WTC11 (cell line): ENCODE data around the gene CORO7. TPM values are rescaled to one million over a fixed set of nuclear protein-coding genes. Genes with fewer than 3 reads are reported as not detected.

Experiments used
- ATAC-seq: fragments of 200-7000 bp; cut with Tn5 transposase; 2 replicates; pipeline ENCODE4 v1.10.0; 2021; ENCODE audit warnings: mild to moderate bottlenecking, moderate library complexity
- CTCF ChIA-PET: fragments of 300-600 bp; sonication (Branson Sonifier 250); formaldehyde crosslinking; loops from one replicate; lab custom pipeline; 2021; ENCODE audit warnings: antibody characterized with exemption; lab: Charles Lee
- POLR2A ChIA-PET: fragments of 350-600 bp; sonication (Branson Sonifier 250); formaldehyde crosslinking; loops from one replicate; lab custom pipeline; 2021; ENCODE audit warnings: antibody characterized with exemption; lab: Charles Lee
- DNase-seq: peaks from one replicate; pipeline ENCODE4 v3.0.0; 2021; ENCODE audit warnings: low spot score
- H3K27ac Mint-ChIP-seq: 2 replicates; pipeline ENCODE4 v1.8.0; 2021; ENCODE audit warnings: mixed read lengths
- H3K27me3 Mint-ChIP-seq: 2 replicates; pipeline ENCODE4 v1.8.0; 2021; ENCODE audit warnings: low read depth, mild to moderate bottlenecking, moderate library complexity, mixed read lengths
- H3K36me3 Mint-ChIP-seq: 2 replicates; pipeline ENCODE4 v1.8.0; 2021; ENCODE audit warnings: mixed read lengths
- H3K4me1 Mint-ChIP-seq: 2 replicates; pipeline ENCODE4 v1.8.0; 2022; ENCODE audit warnings: mixed read lengths
- H3K4me3 Mint-ChIP-seq: 2 replicates; pipeline ENCODE4 v1.8.0; 2021; ENCODE audit warnings: mild to moderate bottlenecking, moderate library complexity, mixed read lengths
- H3K9me3 Mint-ChIP-seq: 2 replicates; pipeline ENCODE4 v1.8.0; 2021; ENCODE audit warnings: mixed read lengths
- ARID4B ChIP-seq: sonication (generic); formaldehyde crosslinking; IDR thresholded peaks from 2 replicates; pipeline ENCODE4 v1.8.0; 2023; ENCODE audit warnings: missing genetic modification reagents, mild to moderate bottlenecking, borderline replicate concordance
- GRHL2 ChIP-seq: fragments of 250-450 bp; sonication (Bioruptor Pico); IDR thresholded peaks from 2 replicates; pipeline ENCODE4 v1.8.0; 2022; ENCODE audit warnings: mild to moderate bottlenecking, moderate library complexity; ENCODE audit not compliant: insufficient replicate concordance, severe bottlenecking
- GTF2I ChIP-seq: fragments of 250-450 bp; sonication (Bioruptor Pico); conservative IDR thresholded peaks from 2 replicates; pipeline ENCODE4 v1.4.0; 2021; ENCODE audit warnings: mild to moderate bottlenecking
- IRF2 ChIP-seq: sonication (generic); formaldehyde crosslinking; IDR thresholded peaks from 2 replicates; pipeline ENCODE4 v1.8.0; 2022; ENCODE audit warnings: low read depth, missing genetic modification reagents, borderline replicate concordance
- SMAD3 ChIP-seq: sonication (generic); formaldehyde crosslinking; IDR thresholded peaks from 2 replicates; pipeline ENCODE4 v1.8.0; 2022; ENCODE audit warnings: missing genetic modification reagents, mild to moderate bottlenecking, borderline replicate concordance
- TP53 ChIP-seq: sonication (generic); formaldehyde crosslinking; IDR thresholded peaks from 2 replicates; pipeline ENCODE4 v1.8.1; 2023; ENCODE audit warnings: mild to moderate bottlenecking, missing genetic modification reagents
- ZNF416 ChIP-seq: fragments of 250-450 bp; sonication (Bioruptor Pico); IDR thresholded peaks from 2 replicates; pipeline ENCODE4 v1.9.0; 2021; ENCODE audit warnings: mild to moderate bottlenecking, inconsistent platforms
- total RNA-seq: library from RNA; stranded (reverse); gene quantifications from 3 replicates; pipeline ENCODE4 v1.2.3, GENCODE V29; 2021
- TF ChIP-seq, protein P1 (sequence below): sonication (generic); formaldehyde crosslinking; conservative IDR thresholded peaks from 2 replicates; pipeline ENCODE4 v1.8.1; 2023; ENCODE audit warnings: mild to moderate bottlenecking, low read depth, missing genetic modification reagents, moderate library complexity
- TF ChIP-seq, protein P2 (sequence below): sonication (generic); formaldehyde crosslinking; IDR thresholded peaks from 2 replicates; pipeline ENCODE4 v1.8.1; 2023; ENCODE audit warnings: mild to moderate bottlenecking, missing genetic modification reagents, borderline replicate concordance

CORO7 gene
- total RNA-seq, 1 experiment from 2014 or later: 45.5 TPM

GRCh38 chr16:4370570-4371356, 45.6 kb downstream of the CORO7 start:
- CTCF ChIA-PET: interaction anchor here (1.0 to 4.0 kb wide), 6 partner anchors 11 to 43 kb away, joined by 3 to 45 read pairs (median 9); no protein-coding TSS in a partner anchor

More at GRCh38 chr16:4370570-4371356, 45.6 kb downstream of the CORO7 start:
- POLR2A ChIA-PET: interaction anchor here (0.6 to 1.0 kb wide), 2 partner anchors 19 to 108 kb away, joined by 3 to 5 read pairs; partner anchors contain the start of gene PAM16
- no peaks in the 10 kb centered on the region for H3K36me3 Mint-ChIP-seq
- no peak for DNase-seq
- H3K9me3 Mint-ChIP-seq: no peaks in the 10 kb centered on the region
- H3K27ac Mint-ChIP-seq: no peak overlapping the region
- no peaks in the 10 kb centered on the region for H3K27me3 Mint-ChIP-seq
- no peak for TF ChIP-seq TP53 (CRISPR knock-in tag)
- TF ChIP-seq ARID4B (CRISPR knock-in tag): no peak
- TF ChIP-seq IRF2 (CRISPR knock-in tag): no peak
- no peak for TF ChIP-seq SMAD3 (CRISPR knock-in tag)
- TF ChIP-seq, protein P1, sequence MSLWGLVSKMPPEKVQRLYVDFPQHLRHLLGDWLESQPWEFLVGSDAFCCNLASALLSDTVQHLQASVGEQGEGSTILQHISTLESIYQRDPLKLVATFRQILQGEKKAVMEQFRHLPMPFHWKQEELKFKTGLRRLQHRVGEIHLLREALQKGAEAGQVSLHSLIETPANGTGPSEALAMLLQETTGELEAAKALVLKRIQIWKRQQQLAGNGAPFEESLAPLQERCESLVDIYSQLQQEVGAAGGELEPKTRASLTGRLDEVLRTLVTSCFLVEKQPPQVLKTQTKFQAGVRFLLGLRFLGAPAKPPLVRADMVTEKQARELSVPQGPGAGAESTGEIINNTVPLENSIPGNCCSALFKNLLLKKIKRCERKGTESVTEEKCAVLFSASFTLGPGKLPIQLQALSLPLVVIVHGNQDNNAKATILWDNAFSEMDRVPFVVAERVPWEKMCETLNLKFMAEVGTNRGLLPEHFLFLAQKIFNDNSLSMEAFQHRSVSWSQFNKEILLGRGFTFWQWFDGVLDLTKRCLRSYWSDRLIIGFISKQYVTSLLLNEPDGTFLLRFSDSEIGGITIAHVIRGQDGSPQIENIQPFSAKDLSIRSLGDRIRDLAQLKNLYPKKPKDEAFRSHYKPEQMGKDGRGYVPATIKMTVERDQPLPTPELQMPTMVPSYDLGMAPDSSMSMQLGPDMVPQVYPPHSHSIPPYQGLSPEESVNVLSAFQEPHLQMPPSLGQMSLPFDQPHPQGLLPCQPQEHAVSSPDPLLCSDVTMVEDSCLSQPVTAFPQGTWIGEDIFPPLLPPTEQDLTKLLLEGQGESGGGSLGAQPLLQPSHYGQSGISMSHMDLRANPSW (CRISPR knock-in tag): no peak
- no peak for TF ChIP-seq ZNF416 (CRISPR knock-in tag)
- no peak for TF ChIP-seq GRHL2 (CRISPR knock-in tag)
- TF ChIP-seq, protein P2, sequence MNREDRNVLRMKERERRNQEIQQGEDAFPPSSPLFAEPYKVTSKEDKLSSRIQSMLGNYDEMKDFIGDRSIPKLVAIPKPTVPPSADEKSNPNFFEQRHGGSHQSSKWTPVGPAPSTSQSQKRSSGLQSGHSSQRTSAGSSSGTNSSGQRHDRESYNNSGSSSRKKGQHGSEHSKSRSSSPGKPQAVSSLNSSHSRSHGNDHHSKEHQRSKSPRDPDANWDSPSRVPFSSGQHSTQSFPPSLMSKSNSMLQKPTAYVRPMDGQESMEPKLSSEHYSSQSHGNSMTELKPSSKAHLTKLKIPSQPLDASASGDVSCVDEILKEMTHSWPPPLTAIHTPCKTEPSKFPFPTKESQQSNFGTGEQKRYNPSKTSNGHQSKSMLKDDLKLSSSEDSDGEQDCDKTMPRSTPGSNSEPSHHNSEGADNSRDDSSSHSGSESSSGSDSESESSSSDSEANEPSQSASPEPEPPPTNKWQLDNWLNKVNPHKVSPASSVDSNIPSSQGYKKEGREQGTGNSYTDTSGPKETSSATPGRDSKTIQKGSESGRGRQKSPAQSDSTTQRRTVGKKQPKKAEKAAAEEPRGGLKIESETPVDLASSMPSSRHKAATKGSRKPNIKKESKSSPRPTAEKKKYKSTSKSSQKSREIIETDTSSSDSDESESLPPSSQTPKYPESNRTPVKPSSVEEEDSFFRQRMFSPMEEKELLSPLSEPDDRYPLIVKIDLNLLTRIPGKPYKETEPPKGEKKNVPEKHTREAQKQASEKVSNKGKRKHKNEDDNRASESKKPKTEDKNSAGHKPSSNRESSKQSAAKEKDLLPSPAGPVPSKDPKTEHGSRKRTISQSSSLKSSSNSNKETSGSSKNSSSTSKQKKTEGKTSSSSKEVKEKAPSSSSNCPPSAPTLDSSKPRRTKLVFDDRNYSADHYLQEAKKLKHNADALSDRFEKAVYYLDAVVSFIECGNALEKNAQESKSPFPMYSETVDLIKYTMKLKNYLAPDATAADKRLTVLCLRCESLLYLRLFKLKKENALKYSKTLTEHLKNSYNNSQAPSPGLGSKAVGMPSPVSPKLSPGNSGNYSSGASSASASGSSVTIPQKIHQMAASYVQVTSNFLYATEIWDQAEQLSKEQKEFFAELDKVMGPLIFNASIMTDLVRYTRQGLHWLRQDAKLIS (CRISPR knock-in tag): no peak
- TF ChIP-seq GTF2I (CRISPR knock-in tag): no peak
- TF ChIP-seq, all 79 proteins: peak for 0
- Mint-ChIP-seq H3K4me1 (peaks cover 25% of the 10 kb centered on the region), H3K4me3 (peak overlapping the region; percentile 43; the same call in 1 of the 2 replicates)
- ATAC-seq: no peak
